MCF 10A (cell line): ENCODE data around the gene GRID1. TPM values are rescaled to one million over a fixed set of nuclear protein-coding genes. Genes with fewer than 3 reads are reported as not detected.

ENCODE experiments used
- BruUV-seq: library from RNA; stranded (reverse); fragments of 400-500 nt; replicated peaks from 2 replicates; lab custom pipeline; 2021; lab: Mats Ljungman, UMichigan
- CTCF ChIA-PET: fragments of 300-600 bp; sonication (Branson Sonifier 250); formaldehyde crosslinking; extraction: SDS; loops from one replicate; lab custom pipeline; 2021; ENCODE audit warnings: antibody characterized with exemption, inconsistent platforms; lab: Yijun Ruan, JAX
- POLR2A ChIA-PET: fragments of 300-600, 350-650 bp; sonication (Branson Sonifier 250); formaldehyde crosslinking; extraction: SDS; loops from one replicate; lab custom pipeline; 2020; ENCODE audit warnings: antibody characterized with exemption, inconsistent platforms; lab: Yijun Ruan, JAX
- DNase-seq: peaks from one replicate; pipeline ENCODE4 v3.0.0-alpha.2; 2018; ENCODE audit not compliant: unreplicated experiment
- H3K27ac Mint-ChIP-seq: one replicate; pipeline ENCODE4 v1.8.0; 2022; ENCODE audit warnings: mild to moderate bottlenecking, low read depth, mixed read lengths; ENCODE audit not compliant: unreplicated experiment
- H3K27me3 Mint-ChIP-seq: one replicate; pipeline ENCODE4 v1.8.0; 2022; ENCODE audit warnings: mixed read lengths; ENCODE audit not compliant: insufficient read depth, unreplicated experiment
- H3K36me3 Mint-ChIP-seq: one replicate; pipeline ENCODE4 v1.8.0; 2022; ENCODE audit warnings: mild to moderate bottlenecking, moderate library complexity, mixed read lengths; ENCODE audit not compliant: insufficient read depth, unreplicated experiment
- H3K4me1 Mint-ChIP-seq: one replicate; pipeline ENCODE4 v1.8.0; 2022; ENCODE audit warnings: mixed read lengths; ENCODE audit not compliant: insufficient read depth, unreplicated experiment
- H3K4me3 Mint-ChIP-seq: one replicate; pipeline ENCODE4 v1.8.0; 2022; ENCODE audit warnings: mild to moderate bottlenecking, moderate library complexity, mixed read lengths; ENCODE audit not compliant: unreplicated experiment
- H3K9me3 Mint-ChIP-seq: one replicate; pipeline ENCODE4 v1.8.0; 2022; ENCODE audit warnings: mixed read lengths; ENCODE audit not compliant: unreplicated experiment
- intact Hi-C: fragments of 100-400 bp; cut with micrococcal nuclease; formaldehyde crosslinking; loops from 2 replicates; pipeline ENCODE4 v1.14.1; 2022
- total RNA-seq: library from RNA; stranded (reverse); gene quantifications from 2 replicates; pipeline ENCODE4 v1.2.3, GENCODE V29; 2022
- TF ChIP-seq, protein P1 (sequence below): fragments of 200-600 bp; IDR thresholded peaks from one replicate; pipeline ENCODE4 v1.8.0; 2022; ENCODE audit warnings: antibody characterized with exemption, mild to moderate bottlenecking; ENCODE audit not compliant: unreplicated experiment

GRID1 gene
- total RNA-seq, 1 experiment from 2014 or later, result not detected

DNA sequence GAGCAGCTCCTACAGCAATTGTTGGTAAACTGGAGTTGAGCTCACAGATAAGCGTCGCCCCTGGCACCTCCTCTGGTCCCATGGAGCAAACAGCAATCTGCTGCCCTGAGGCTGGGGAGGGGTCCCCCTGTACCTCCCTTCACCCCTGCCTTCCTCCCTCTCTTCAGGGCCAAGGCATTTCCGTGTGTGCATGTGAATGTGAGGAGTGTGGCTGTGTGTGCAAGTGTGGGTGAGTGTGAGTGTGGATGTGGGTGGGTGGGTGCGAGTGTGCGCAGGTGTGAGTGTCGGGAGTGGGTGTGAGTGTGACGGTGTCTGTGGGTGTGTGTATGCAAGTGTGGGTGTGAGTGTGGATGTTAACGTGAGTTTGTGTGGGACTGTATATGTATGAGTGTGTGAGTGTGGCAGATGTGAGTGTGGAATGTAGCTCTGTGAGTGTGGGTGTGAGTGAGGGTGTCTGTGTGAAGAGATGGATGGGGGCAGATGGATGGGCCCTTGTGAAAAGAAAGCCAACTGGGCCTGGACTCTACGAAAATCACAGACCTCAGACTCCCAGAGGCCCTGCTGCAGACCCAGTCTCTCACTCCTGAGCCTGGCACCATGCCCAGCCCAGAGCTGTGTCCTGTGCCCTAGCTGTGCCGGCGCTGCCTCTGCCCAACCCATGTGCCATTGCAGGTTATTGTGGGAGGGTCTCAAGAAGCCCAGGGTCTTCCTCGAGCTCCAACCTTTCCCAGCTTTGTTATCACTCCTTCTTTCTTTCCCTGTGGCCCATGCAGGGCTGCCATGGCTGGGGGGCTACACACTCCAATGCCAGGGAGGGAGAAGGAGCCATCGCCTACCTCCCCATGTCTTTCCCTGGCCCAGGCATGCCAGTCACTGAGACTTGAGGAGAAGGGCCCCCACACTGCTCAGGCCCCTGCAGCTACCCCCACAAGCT lies 73.9 kb downstream of the GRID1 start:
- Mint-ChIP-seq H3K4me3 (no peak overlapping the region), H3K27ac (no peak overlapping the region), H3K27me3 (peaks cover 10% of the 10 kb centered on the region), H3K4me1 (no peaks in the 10 kb centered on the region), H3K36me3 (no peaks in the 10 kb centered on the region), H3K9me3 (peaks cover 10% of the 10 kb centered on the region)
- TF ChIP-seq, protein P1, sequence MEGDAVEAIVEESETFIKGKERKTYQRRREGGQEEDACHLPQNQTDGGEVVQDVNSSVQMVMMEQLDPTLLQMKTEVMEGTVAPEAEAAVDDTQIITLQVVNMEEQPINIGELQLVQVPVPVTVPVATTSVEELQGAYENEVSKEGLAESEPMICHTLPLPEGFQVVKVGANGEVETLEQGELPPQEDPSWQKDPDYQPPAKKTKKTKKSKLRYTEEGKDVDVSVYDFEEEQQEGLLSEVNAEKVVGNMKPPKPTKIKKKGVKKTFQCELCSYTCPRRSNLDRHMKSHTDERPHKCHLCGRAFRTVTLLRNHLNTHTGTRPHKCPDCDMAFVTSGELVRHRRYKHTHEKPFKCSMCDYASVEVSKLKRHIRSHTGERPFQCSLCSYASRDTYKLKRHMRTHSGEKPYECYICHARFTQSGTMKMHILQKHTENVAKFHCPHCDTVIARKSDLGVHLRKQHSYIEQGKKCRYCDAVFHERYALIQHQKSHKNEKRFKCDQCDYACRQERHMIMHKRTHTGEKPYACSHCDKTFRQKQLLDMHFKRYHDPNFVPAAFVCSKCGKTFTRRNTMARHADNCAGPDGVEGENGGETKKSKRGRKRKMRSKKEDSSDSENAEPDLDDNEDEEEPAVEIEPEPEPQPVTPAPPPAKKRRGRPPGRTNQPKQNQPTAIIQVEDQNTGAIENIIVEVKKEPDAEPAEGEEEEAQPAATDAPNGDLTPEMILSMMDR, result no peak
- no TSS peak for BruUV-seq
- intact Hi-C loops, result no loop called here
- CTCF ChIA-PET, result interaction anchor here (0.5 kb wide), 1 partner anchor 747 kb away, joined by 3 read pairs; no protein-coding TSS in a partner anchor
- POLR2A ChIA-PET, result no interaction called here
- DNase-seq, result no peak

DNA sequence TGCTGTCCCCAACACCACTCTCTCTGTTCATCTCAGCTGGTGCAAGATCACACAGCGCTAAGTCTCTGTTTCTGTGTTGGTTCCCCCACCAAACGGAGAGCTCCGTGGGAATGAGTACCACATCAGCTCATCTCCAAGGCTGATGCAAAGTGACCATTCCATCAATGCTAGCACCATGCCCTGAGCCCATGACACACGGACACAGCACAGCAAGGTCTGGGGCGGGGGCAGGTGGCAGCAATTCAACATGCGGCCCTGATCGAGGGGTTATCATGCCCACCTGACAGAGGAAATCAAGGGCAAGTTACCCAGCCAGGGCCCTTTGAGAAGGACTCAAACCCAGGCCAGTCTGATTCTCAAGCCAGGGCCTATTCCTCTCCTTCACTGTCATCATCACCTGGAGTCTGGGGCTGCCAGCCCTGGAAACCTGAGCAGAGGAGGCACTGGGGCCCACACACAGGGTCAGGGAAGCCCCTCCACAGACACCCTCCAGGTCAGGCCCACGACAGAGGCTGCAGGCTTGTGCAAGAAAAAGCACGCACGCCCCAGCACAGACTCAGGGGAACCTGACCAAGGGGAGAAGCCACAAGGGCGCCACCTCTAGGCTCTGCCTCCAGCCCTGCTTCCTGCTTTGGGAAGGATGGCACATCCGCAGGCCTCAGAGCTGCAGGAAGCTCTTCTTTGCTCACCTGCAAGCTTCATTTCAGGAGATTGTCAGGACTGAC lies 74.8 kb downstream of the GRID1 start:
- BruUV-seq, result no TSS peak
- Mint-ChIP-seq H3K27me3 (peaks cover under 1% of the 10 kb centered on the region), H3K27ac (no peak overlapping the region), H3K36me3 (no peaks in the 10 kb centered on the region), H3K4me1 (no peaks in the 10 kb centered on the region), H3K9me3 (peaks cover 10% of the 10 kb centered on the region), H3K4me3 (no peak overlapping the region)
- POLR2A ChIA-PET, result no interaction called here
- DNase-seq, result peak; percentile 8
- TF ChIP-seq, protein P1, result no peak
- CTCF ChIA-PET, result interaction anchor here (0.6 kb wide), 1 partner anchor 286 kb away, joined by 3 read pairs; no protein-coding TSS in a partner anchor
- intact Hi-C loops, result no loop called here

DNA sequence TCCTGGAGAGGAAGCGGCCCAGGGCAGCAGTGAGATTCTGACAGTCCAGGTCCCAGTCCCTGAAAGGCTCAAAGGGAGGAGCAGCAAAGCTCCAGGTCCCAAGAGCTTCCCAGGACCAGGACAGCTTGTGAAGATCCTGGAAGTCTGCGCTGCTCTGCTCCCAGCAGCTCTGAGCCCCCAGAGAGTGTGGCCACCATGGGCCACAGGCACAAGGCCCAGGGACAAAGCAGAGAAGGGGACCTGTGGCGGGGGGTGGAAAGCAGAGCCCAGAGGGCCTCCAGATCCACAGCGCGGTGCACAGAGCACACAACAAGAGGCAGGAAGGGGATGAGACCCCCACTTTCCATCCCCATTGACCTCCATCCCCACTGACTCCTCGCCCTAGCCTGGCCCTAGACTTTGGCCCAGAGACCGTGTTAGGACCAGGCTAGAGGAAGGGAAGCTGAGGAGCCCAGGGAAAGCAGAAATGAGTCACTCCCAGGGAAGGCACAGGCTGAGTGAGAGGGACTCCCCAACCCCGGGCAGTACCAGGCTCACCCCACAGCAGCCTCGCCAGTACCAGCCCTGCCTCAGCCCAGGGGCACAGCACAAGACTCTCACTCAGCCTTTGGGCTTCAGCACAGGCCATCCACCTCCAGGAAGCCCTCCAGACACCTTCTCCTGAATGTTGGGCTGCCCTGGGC lies 75.5 kb downstream of the GRID1 start:
- Mint-ChIP-seq H3K27me3 (no peaks in the 10 kb centered on the region), H3K36me3 (no peaks in the 10 kb centered on the region), H3K9me3 (peaks cover 10% of the 10 kb centered on the region), H3K27ac (no peak overlapping the region), H3K4me1 (no peaks in the 10 kb centered on the region), H3K4me3 (no peak overlapping the region)
- CTCF ChIA-PET, result interaction anchor here (0.6 to 0.7 kb wide), 2 partner anchors 285 to 340 kb away, joined by 3 read pairs; no protein-coding TSS in a partner anchor
- DNase-seq, result no peak
- intact Hi-C loops, result no loop called here
- POLR2A ChIA-PET, result no interaction called here
- TF ChIP-seq, protein P1, result no peak
- BruUV-seq, result no TSS peak
